B cell (primary cell): ENCODE measurements around the gene TRAF3. TPM values are rescaled to one million over a fixed set of nuclear protein-coding genes. Genes with fewer than 3 reads are reported as not detected.
A peak's percentile ranks its signal among the peaks of the same experiment; 100 is the strongest.

Experiments used
- ATAC-seq: fragments of 200-7000 bp; cut with Tn5 transposase; one replicate; pipeline ENCODE4 v1.10.0; 2021; ENCODE audit warnings: low read depth, mild to moderate bottlenecking, moderate number of reproducible peaks, moderate library complexity
- CTCF ChIA-PET: fragments of 350-600 bp; sonication (Branson Sonifier 250); formaldehyde crosslinking; loops from one replicate; lab custom pipeline; 2021; ENCODE audit warnings: antibody characterized with exemption, inconsistent platforms; lab: Charles Lee
- POLR2A ChIA-PET: fragments of 350-600 bp; sonication (Branson Sonifier 250); formaldehyde crosslinking; loops from one replicate; lab custom pipeline; 2021; ENCODE audit warnings: antibody characterized with exemption; lab: Charles Lee
- DNase-seq: peaks from one replicate; pipeline ENCODE4 v3.0.0; 2013
- H2AFZ ChIP-seq: 2 replicates; pipeline ENCODE4 v1.6.1; 2012; ENCODE audit warnings: mild to moderate bottlenecking, low read depth, low read length; ENCODE audit not compliant: insufficient read depth, poor library complexity, severe bottlenecking
- H3K27ac ChIP-seq, 2 donors: 1 replicate in 1 of 2; 2 replicates in 1 of 2; pipeline ENCODE4 v1.5.1; 2012 to 2013; ENCODE audit warnings: low read length in 2 of 2, mild to moderate bottlenecking in 2 of 2, moderate library complexity in 1 of 2
- H3K27me3 ChIP-seq, 4 experiments: fragments of 200-600 bp in 1 of 4; sonication (generic) in 1 of 4; replicated peaks in 1 of 4; 1 replicate in 2 of 4; 2 replicates in 2 of 4; pipeline versions ENCODE4 v1.6.1 to v1.7.0; 2013 to 2016; ENCODE audit warnings: low read length in 3 of 4, mild to moderate bottlenecking in 2 of 4, mixed read lengths in 1 of 4, moderate library complexity in 1 of 4; ENCODE audit not compliant: insufficient read depth in 4 of 4, control insufficient read depth in 3 of 4; ENCODE audit errors: control extremely low read depth in 1 of 4
- H3K36me3 ChIP-seq, 2 experiments: replicated peaks in 1 of 2; 1 replicate in 1 of 2; 2 replicates in 1 of 2; pipeline versions ENCODE4 v1.6.1 to v1.7.1; 2013; ENCODE audit warnings: low read length in 1 of 2; ENCODE audit not compliant: insufficient read depth in 2 of 2, control insufficient read depth in 1 of 2; ENCODE audit errors: control extremely low read depth in 1 of 2, extremely low read depth in 1 of 2
- H3K4me1 ChIP-seq, 2 donors: fragments of 200-600 bp in 1 of 2; sonication (generic) in 1 of 2; 1 replicate in 1 of 2; 2 replicates in 1 of 2; pipeline versions ENCODE4 v1.5.1 to v1.6.1; 2013 to 2017; ENCODE audit warnings: low read length in 2 of 2; ENCODE audit not compliant: control insufficient read depth in 2 of 2, insufficient read depth in 2 of 2
- H3K4me2 ChIP-seq: replicated peaks from 2 replicates; pipeline ENCODE3; 2012; ENCODE audit warnings: mild to moderate bottlenecking, low read depth, low read length; ENCODE audit not compliant: poor library complexity, severe bottlenecking
- H3K4me3 ChIP-seq, 5 experiments: fragments of 200-600 bp in 1 of 5; sonication (generic) in 1 of 5; 1 replicate in 3 of 5; 2 replicates in 2 of 5; pipeline versions ENCODE4 v1.5.1 to v1.7.0; 2011 to 2016; ENCODE audit warnings: low read length in 4 of 5, mild to moderate bottlenecking in 4 of 5, low read depth in 2 of 5, control low read depth in 1 of 5, moderate library complexity in 1 of 5; ENCODE audit not compliant: insufficient read depth in 1 of 5; ENCODE audit errors: control extremely low read depth in 1 of 5, extremely low read depth in 1 of 5
- H3K79me2 ChIP-seq: fragments of 200-600 bp; sonication (generic); one replicate; pipeline ENCODE4 v1.6.0; 2016; ENCODE audit warnings: low read length; ENCODE audit not compliant: control insufficient read depth, insufficient read depth
- H3K9ac ChIP-seq: fragments of 200-600 bp; sonication (generic); 2 replicates; pipeline ENCODE4 v1.6.1; 2017; ENCODE audit warnings: mild to moderate bottlenecking, low read length, moderate library complexity
- H3K9me3 ChIP-seq, 3 donors: one replicate each; pipeline versions ENCODE4 v1.6.1 to v1.7.1; 2013; ENCODE audit warnings: low read length in 2 of 3; ENCODE audit not compliant: control insufficient read depth in 2 of 3, insufficient read depth in 1 of 3; ENCODE audit errors: control extremely low read depth in 1 of 3
- H4K20me1 ChIP-seq: 2 replicates; pipeline ENCODE4 v1.6.0; 2012; ENCODE audit warnings: mild to moderate bottlenecking, low read length; ENCODE audit not compliant: insufficient read depth, control insufficient read depth, poor library complexity, severe bottlenecking
- H3K27ac Mint-ChIP-seq: one replicate; pipeline ENCODE4 v1.8.0; 2021; ENCODE audit warnings: mixed read lengths
- H3K27me3 Mint-ChIP-seq: one replicate; pipeline ENCODE4 v1.8.0; 2021; ENCODE audit warnings: mixed read lengths
- H3K4me1 Mint-ChIP-seq: one replicate; pipeline ENCODE4 v1.8.0; 2021; ENCODE audit warnings: mixed read lengths
- H3K4me3 Mint-ChIP-seq: one replicate; pipeline ENCODE4 v1.8.0; 2021; ENCODE audit warnings: mixed read lengths
- H3K9me3 Mint-ChIP-seq: one replicate; pipeline ENCODE4 v1.8.0; 2022; ENCODE audit warnings: mixed read lengths; ENCODE audit not compliant: insufficient read depth
- EZH2 ChIP-seq: IDR thresholded peaks from 2 replicates; pipeline ENCODE4 v1.6.1; 2012; ENCODE audit warnings: borderline replicate concordance, low read depth, mild to moderate bottlenecking, moderate library complexity, low read length; ENCODE audit not compliant: insufficient read depth, poor library complexity, severe bottlenecking
- WGBS: methylation state at CpG from one replicate; pipeline ENCODE4 v1.1.5; 2013; ENCODE audit warnings: missing lambda C conversion rate; ENCODE audit not compliant: insufficient coverage; 5-methylcytosine and 5-hydroxymethylcytosine counted together
- intact Hi-C: fragments of 100-400 bp; cut with micrococcal nuclease; formaldehyde crosslinking; loops from one replicate; pipeline ENCODE4 v1.10.0; 2022
- polyA plus RNA-seq: library from polyadenylated mRNA; depleted of rRNA; stranded (reverse); fragments of >200 nt; gene quantifications from 2 replicates; pipeline ENCODE4 v1.2.3, GENCODE V29; 2012
- total RNA-seq, 2 donors: library from RNA; stranded (reverse); fragments of 120-200 nt in 1 of 2; gene quantifications; 1 replicate in 1 of 2; 2 replicates in 1 of 2; pipeline versions ENCODE4 v1.2.3 to v1.2.4, GENCODE V29; 2013 to 2022
- TF ChIP-seq, protein P1 (sequence below): fragments of 200-600 bp; IDR thresholded peaks from one replicate; pipeline ENCODE4 v1.8.0; 2022; ENCODE audit warnings: antibody characterized with exemption, mild to moderate bottlenecking

TRAF3 gene
- total and polyA plus RNA-seq, 2 donors (not counting 1 experiment from before 2014, with no cell fraction given), result 42.8 to 89.8 TPM

DNA sequence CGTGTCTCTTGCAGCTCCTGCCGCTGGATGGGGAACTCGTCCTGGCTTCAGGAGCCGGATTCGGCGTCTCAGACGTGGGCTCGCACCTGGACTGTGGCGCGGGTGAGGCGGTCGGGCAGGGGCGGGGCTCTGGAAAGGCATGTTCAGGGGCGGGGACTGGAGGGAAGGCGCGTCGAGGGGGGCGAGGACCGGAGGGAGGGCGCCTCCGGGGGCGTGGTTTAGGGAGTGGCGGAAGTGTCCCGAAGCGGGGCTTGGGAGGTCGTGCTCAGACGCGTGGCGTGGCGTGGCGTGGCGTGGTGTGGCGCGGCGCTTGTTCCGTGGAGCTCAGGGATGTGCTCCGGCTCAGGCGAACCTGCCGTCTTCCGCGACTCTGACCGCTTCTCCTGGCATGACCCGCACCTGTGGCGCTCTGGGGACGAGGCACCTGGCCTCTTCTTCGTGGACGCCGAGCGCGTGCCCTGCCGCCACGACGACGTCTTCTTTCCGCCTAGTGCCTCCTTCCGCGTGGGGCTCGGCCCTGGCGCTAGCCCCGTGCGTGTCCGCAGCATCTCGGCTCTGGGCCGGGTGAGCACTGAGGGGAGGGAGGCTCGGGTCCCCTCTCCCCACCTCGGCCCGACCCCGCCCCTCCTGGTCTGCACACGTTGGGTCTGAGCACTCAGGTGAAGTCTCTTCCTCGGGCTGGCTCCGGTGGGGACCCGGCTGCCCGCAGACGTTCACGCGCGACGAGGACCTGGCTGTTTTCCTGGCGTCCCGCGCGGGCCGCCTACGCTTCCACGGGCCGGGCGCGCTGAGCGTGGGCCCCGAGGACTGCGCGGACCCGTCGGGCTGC lies 151.4 kb downstream of the TRAF3 start:
- ATAC-seq (peak; percentile 90), DNase-seq (peak; percentile 89)
- Histone ChIP-seq H3K9ac (peak overlapping the region; percentile 83), H4K20me1 (peaks cover 19% of the 10 kb centered on the region), H3K4me1 (peaks cover 39 to 45% of the 10 kb centered on the region in 2 donors), H3K4me2 (peak overlapping the region; percentile 100), H3K27me3 (peaks cover 0 to 49% (median 11%) of the 10 kb centered on the region in 4 experiments), H3K9me3 (peaks cover 0 to 21% (median 0%) of the 10 kb centered on the region in 3 donors), H3K27ac (no peak overlapping the region), H3K36me3 (no peaks in the 10 kb centered on the region), H3K4me3 (peak overlapping the region in 4 of 5 experiments; percentile 48 to 77 (median 60)), H2AFZ (peak overlapping the region; percentile 88), H3K79me2 (no peaks in the 10 kb centered on the region)
- POLR2A ChIA-PET, result interaction anchor here (0.6 to 1.0 kb wide), 2 partner anchors 21 to 136 kb away, joined by 3 to 10 read pairs; no protein-coding TSS in a partner anchor
- TF ChIP-seq, protein P1, sequence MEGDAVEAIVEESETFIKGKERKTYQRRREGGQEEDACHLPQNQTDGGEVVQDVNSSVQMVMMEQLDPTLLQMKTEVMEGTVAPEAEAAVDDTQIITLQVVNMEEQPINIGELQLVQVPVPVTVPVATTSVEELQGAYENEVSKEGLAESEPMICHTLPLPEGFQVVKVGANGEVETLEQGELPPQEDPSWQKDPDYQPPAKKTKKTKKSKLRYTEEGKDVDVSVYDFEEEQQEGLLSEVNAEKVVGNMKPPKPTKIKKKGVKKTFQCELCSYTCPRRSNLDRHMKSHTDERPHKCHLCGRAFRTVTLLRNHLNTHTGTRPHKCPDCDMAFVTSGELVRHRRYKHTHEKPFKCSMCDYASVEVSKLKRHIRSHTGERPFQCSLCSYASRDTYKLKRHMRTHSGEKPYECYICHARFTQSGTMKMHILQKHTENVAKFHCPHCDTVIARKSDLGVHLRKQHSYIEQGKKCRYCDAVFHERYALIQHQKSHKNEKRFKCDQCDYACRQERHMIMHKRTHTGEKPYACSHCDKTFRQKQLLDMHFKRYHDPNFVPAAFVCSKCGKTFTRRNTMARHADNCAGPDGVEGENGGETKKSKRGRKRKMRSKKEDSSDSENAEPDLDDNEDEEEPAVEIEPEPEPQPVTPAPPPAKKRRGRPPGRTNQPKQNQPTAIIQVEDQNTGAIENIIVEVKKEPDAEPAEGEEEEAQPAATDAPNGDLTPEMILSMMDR, result no peak
- TF ChIP-seq EZH2, result peak; percentile 87
- Mint-ChIP-seq H3K4me1 (peaks cover 35% of the 10 kb centered on the region), H3K9me3 (no peaks in the 10 kb centered on the region), H3K4me3 (peak overlapping the region; percentile 87), H3K27me3 (peaks cover 14% of the 10 kb centered on the region), H3K27ac (peak overlapping the region; percentile 50)
- CTCF ChIA-PET, result interaction anchor here (2.3 kb wide), 1 partner anchor 234 kb away, joined by 12 read pairs; no protein-coding TSS in a partner anchor
- intact Hi-C loops, result loop anchor here (1.0 to 10.0 kb wide), 2 partner anchors 21 to 126 kb away; partner anchors contain the start of gene CDC42BPB
- 8% methylated on average over 92 of the region's 94 CpGs for WGBS
